Right kidney (tissue), 9 donors: Measurements from ENCODE around the gene KCNMB1.

Experiments used
- DNase-seq: peaks from one replicate; pipeline ENCODE4 v3.0.0-alpha.2; 2016
- long read RNA-seq, 8 donors: transcript quantifications; one replicate each; lab custom pipeline, GENCODE V29; 2026

KCNMB1 gene
- long read RNA-seq, donor 1, full-length matches to known transcripts, result 1 of 1 reads
- long read RNA-seq, donor 1, partial matches to known transcripts, result 0 of 1 reads
- long read RNA-seq, donor 1, other reads (novel, unspliced or antisense), result 0 of 1 reads
- long read RNA-seq, donor 2, result 0 reads
- long read RNA-seq, donor 3, full-length matches to known transcripts, result 3 of 3 reads
- long read RNA-seq, donor 3, partial matches to known transcripts, result 0 of 3 reads
- long read RNA-seq, donor 3, other reads (novel, unspliced or antisense), result 0 of 3 reads
- long read RNA-seq, donor 4, full-length matches to known transcripts, result 1 of 1 reads
- long read RNA-seq, donor 4, partial matches to known transcripts, result 0 of 1 reads
- long read RNA-seq, donor 4, other reads (novel, unspliced or antisense), result 0 of 1 reads
- long read RNA-seq, donor 5, result 0 reads
- long read RNA-seq, donor 6, full-length matches to known transcripts, result 2 of 2 reads
- long read RNA-seq, donor 6, partial matches to known transcripts, result 0 of 2 reads
- long read RNA-seq, donor 6, other reads (novel, unspliced or antisense), result 0 of 2 reads
- long read RNA-seq, donor 7, full-length matches to known transcripts, result 6 of 6 reads
- long read RNA-seq, donor 7, partial matches to known transcripts, result 0 of 6 reads
- long read RNA-seq, donor 7, other reads (novel, unspliced or antisense), result 0 of 6 reads
- long read RNA-seq, donor 8, full-length matches to known transcripts, result 4 of 4 reads
- long read RNA-seq, donor 8, partial matches to known transcripts, result 0 of 4 reads
- long read RNA-seq, donor 8, other reads (novel, unspliced or antisense), result 0 of 4 reads

GRCh38 chr5:170388818-170389549 lies at the start of gene KCNMB1:
Gene KCNMB1 (minus strand): TSS chr5:170389367. CDS start chr5:170385447, 3,920 bp downstream.
- peak; percentile 22 for DNase-seq

DNA sequence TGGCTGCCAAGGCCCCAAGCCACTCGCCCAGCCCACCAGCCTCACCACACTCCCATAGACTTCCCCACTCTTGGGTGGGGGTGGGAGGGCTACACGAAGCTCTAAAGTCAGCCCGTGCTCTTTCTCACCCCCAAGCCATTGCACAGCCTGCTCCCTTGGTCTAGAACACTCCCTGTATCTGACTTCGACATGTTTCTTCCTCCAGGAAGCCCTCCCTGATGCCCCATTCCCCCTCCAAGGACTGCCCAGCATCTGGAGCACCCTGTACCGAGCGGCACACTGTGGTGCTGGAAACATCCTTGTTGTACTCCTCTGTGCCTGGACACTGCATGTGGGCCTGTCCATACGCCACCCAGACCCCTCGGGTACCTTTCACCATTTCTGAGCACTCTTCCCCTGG lies 49.4 kb upstream of the KCNMB1 start:
- no peak for DNase-seq

DNA sequence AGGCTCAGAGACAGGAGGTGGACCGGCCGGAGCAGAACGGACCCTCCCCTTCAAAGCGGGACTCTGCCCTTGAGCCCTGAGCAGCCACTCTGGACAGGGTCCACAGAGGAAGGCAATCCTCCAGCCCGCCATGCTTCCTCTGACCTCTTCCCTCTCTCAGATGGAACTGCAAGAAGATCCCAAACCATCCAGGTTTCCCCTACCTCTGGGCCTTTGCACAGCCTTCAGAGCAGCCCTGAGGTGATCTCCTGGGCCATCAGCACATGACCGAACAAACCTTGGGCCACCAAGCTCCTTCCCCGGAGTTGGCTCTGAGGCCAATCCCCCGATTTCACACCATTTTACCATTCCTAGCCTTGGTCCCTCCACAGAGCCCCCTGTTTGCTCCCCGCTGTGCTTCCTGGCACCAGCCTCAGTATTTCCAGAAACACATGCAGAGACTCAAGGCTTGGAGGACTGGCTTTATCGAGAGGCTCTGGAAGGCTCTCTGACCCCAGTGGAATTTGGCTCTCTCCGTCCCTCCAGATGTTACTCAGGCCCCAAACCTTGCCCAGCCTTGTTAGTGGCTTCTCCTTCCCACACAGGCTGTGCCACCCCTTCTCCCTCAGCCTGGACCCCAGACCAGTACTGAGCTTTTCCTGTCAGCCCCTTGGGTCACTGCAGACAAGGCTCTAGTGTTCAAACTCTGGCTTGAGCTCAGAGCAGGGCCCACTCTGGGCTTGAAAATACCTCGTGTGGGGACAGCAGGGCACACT lies 48.6 kb upstream of the KCNMB1 start:
- DNase-seq, result no peak

DNA sequence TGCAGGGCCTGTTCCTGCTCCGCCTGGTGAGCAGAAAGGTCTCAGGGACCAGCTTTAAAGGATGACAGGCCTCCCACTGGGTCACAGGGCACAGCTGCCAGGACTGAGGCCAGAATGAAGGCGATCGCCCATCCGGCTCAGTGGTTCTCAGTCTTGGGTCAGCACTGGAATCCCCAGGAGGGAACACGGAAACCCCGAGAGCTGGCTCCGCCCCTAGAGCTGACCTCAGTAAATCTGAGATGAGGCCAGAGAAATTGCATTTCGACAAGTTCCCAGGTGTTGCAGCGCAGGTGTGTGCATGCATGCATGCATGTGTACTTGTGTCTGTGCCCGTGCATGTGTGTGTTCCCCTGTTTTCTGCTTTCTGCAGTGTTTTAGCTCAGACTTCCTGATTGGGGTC lies 47.2 kb upstream of the KCNMB1 start:
- DNase-seq, result no peak

- peak; percentile 68 for DNase-seq
These were observed 45.9 kb upstream of the KCNMB1 start for GRCh38 chr5:170434966-170435605.

DNA sequence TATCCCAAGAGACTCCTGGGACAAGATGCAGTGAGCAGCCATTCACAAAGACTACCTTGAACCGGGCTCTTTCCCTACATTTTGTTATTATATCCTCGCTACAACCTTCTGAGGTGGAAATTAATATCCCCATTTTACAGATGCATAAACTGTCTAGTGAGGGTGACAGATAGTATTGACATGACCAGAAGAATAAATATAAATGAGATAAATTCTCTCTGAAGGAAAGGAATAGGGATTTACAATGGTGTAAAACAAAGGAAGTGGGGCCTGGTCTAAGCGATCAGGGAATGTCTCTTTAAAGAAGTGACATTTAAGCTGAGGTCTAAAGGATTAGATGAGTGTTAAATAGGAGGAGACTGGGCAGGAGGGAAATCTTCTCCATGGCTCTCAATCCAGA lies 43.5 kb upstream of the KCNMB1 start:
- no peak for DNase-seq

DNA sequence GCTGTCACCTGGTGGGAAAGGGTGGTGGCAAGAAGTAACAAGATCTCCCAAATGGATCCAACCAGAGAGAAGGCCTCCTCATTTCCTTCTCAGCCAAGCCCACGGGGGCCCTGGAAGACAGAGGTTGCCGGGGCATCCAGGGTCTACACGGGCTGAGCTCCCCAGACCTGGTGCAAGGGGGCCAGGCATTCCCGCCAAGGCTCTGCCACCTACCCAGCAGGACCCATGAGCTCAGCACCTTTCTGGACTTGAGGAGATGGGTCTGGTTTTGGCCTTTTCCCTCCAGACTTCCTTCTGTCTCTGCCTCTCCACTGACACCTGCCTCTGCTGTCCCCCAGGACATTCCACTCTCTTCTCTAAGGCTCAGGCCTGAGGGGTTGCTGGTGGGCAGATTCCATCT lies 42.4 kb upstream of the KCNMB1 start:
- DNase-seq, result no peak

GRCh38 chr5:170430866-170431437 lies 41.8 kb upstream of the KCNMB1 start:
- no peak for DNase-seq

DNA sequence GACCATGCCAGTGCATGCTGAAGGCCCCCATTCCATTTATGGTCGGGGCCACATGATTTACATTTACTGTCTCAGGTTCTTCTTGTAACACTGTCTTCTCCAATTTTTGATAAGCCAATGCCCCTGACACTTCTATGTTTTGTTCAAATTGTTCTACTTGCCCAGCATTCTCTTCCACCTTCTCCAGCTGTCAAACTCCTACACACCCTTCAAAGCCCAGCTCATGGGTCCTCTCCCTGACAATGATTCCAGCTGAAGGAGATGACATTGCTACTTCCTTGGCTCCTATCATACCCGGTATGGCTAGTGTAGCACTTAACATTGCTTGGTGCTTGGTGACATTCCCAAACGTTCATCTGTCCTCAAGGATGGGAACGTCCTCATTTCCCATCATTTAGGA lies 41.1 kb upstream of the KCNMB1 start:
- no peak for DNase-seq

DNA sequence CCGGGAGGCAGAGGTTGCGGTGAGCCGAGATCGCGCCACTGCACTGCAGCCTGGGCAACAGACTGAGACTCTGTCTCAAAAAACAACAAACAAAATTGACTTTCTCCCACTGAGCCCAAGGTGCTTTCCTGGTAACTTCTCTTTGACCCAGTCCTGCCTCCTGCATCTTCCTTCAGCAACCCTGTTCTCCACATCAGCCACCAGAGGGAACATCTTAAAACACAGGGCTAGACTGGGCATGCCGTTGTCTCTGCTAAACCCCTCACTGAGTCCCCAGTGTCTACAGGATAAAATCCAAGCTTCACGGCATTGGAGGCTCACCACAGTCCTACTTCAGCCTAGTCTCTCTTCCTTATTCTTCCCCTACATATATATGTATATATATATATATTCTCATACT lies 39.8 kb upstream of the KCNMB1 start:
- no peak for DNase-seq

DNA sequence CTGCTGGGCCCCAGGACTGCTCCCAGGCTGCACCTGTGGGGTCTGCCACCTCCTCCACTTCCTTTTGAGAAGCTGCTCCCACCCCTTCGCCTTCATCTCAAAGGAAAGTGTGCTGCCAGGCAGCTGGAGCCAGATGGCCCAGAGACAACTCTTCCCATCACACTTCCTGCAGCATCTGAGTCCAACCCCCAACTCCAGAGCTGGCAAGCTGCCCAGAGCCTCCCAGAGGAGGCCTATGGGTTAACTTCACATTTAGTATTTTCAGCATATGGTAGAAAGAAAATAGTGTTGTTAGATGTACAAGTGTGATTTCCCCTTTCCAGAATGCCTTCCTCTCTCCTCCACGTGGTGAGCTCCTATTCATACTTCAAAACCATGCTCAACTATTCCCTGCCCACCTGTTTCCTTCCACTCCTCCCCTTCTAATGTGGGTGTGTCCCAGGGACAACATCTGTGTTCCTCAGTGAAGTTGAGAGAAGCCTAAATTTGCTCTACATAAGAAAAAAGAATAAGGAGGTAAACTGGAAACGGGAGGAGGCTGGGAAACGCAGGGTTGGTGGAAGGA lies 38.6 kb upstream of the KCNMB1 start:
- no peak for DNase-seq

DNA sequence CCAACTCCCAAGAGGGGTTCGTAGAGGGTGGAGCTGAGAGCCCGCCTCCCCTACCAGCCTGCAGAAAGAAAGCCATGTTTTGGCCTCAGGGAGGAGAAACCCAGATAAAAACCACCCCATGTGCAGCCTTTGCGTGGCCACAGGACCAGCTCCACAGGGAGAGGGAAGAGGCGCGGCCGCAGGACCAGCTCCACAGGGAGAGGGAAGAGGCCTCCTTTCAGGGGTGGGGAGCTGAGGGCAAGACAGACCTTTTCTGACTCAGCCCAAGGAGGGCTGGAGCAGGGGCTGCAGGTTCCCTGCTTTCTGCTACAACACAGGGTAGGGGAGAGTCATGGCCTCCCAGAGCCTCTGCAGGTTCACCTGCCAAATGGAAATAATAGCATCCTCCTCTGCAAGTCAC lies 37.6 kb upstream of the KCNMB1 start:
- no peak for DNase-seq

- DNase-seq, result no peak
These were observed 37.1 kb upstream of the KCNMB1 start for GRCh38 chr5:170426149-170426767.

- DNase-seq, result no peak
These were observed 36.6 kb upstream of the KCNMB1 start for GRCh38 chr5:170425731-170426130.

GRCh38 chr5:170424629-170425028 lies 35.5 kb upstream of the KCNMB1 start:
- no peak for DNase-seq

DNA sequence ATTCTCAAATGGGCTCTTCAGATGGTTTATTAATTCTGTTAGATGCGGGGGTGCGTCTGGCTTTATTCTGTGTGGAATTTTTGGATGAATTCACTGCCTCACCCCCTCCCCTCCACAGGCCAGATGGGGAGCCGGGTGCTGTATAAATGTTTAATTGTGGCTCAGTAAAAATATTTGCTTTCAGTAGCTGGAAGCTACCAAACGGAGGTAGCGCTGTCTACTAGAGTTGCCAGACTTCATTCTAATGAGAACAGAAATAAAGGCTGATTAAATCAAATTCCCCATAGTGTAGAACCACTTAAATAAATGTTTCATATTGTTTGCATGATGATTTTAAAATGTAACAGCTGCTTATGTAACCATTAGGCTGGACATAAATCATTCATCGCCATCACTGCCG lies 34.5 kb upstream of the KCNMB1 start:
- no peak for DNase-seq

DNA sequence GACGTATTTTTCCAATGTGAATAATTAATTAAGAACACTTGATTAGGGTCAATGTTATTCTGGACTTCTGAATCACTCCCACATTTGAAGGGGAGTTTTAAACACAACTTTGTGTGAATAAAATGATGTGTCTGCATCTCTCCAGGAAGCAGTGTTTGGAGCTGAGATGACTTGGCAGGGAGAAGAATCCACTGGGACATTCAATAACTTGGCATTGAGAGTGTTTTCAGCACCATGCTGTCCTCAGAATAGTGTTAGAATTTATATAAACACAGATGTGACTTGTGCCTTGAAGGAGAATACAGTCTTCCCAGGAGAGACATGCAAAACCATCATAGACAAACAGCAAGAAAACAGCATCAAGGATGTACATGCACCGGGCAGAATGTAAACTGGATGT lies 32.7 kb upstream of the KCNMB1 start:
- no peak for DNase-seq

DNA sequence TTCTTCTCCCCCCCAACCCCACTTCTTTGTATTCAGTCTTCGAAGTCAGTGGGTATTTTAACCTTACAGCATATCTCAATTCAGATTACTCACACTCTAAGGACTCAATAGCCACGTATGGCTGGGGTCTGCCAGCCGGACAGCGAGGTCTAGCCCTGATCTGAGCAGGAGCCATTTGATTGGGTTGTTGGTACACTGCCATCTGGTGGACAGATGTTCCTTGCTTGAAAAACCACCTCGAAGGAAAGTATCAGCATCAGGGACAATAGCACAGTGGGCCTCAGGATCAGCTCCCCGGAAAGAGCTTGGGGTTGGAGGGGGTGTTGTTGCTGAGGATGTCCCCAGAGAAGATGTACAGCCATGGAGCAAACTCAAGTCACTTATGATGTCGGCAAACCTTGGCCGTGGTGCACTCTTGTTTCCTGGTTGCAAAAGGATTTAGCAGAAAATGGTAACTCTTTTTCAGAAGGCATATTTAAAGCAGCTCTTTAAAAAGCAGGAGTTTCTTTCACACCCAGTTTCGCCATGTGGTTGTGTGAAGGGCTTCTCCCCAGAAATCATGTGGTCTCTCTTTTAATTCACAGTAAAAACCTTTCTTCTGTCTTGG lies 31.7 kb upstream of the KCNMB1 start:
- peak; percentile 58 for DNase-seq

DNA sequence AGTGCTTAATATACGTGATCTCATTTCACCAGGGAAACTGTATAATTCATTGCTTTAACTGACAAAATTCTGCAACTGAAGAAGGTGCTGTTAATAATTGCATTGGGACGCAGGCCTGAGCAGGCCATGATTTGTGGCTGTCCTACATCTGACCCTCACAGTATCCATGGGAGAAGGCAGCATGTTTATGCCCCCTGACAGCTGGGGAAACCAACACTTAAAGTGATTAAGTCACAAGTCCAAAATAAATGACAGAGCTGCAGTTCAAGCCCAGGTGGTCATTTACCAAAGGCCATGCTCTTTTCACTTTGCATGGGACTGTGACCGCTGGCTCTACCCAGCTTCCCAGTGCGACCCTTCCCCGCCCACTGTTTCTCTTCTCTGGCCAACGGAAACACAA lies 30.5 kb upstream of the KCNMB1 start:
- DNase-seq, result no peak

- no peak for DNase-seq
These were observed 29.6 kb upstream of the KCNMB1 start for GRCh38 chr5:170418736-170419135.
